ENCODE measurements around the gene TBC1D7.

The TBC1D7 gene

GRCh38 chr6:13318821-13319220, 9.5 kb downstream of the TBC1D7 start:
- TF ChIP-seq CTCF (IDR thresholded peaks at IDR 0.05; ENCODE audit: low read depth, low read length, poor library complexity, severe bottlenecking) (no peak), EZH2phosphoT487 (IDR thresholded peaks at IDR 0.05; ENCODE audit: borderline replicate concordance, low read length) (no peak)
- Histone ChIP-seq H4K20me1 (ENCODE audit: control insufficient read depth, insufficient read depth, low read depth, low read length) (no peaks in the 10 kb centered on the region), H3K4me1 (ENCODE audit: control insufficient read depth, low read length) (no peaks in the 10 kb centered on the region), H3K9me2 (replicated peaks; ENCODE audit: control insufficient read depth, low read length) (no peaks in the 10 kb centered on the region), H3K27me3 (ENCODE audit: control insufficient read depth, low read length) (no peaks in the 10 kb centered on the region), H3F3A (ENCODE audit: control insufficient read depth, insufficient read depth) (no peaks in the 10 kb centered on the region), H3K4me3 (ENCODE audit: low read length) (no peak overlapping the region), H3K9me3 (ENCODE audit: control insufficient read depth, insufficient read depth, low read length) (no peaks in the 10 kb centered on the region), H3K27ac (ENCODE audit: low read depth, low read length) (no peak overlapping the region), H3K4me2 (ENCODE audit: low read length) (no peak overlapping the region), H3K79me2 (ENCODE audit: control insufficient read depth, low read length) (no peaks in the 10 kb centered on the region), H3K36me3 (ENCODE audit: control insufficient read depth, low read length) (peaks cover 28% of the 10 kb centered on the region)

- H3K9me3 ChIP-seq (ENCODE audit: control insufficient read depth, insufficient read depth, low read length): no peaks in the 10 kb centered on the region
- H3K4me1 ChIP-seq (ENCODE audit: control insufficient read depth, low read length): peaks cover 3% of the 10 kb centered on the region; the same call in 1 of the 2 replicates
- no peaks in the 10 kb centered on the region for H3K27me3 ChIP-seq (ENCODE audit: control insufficient read depth, low read length)
- no peak overlapping the region for H3K27ac ChIP-seq (ENCODE audit: low read depth, low read length)
- no peak overlapping the region for H3K4me2 ChIP-seq (ENCODE audit: low read length)
- TF ChIP-seq CTCF (IDR thresholded peaks at IDR 0.05; ENCODE audit: low read depth, low read length, poor library complexity, severe bottlenecking) (no peak), EZH2phosphoT487 (IDR thresholded peaks at IDR 0.05; ENCODE audit: borderline replicate concordance, low read length) (no peak)
- no peaks in the 10 kb centered on the region for H4K20me1 ChIP-seq (ENCODE audit: control insufficient read depth, insufficient read depth, low read depth, low read length)
- no peak overlapping the region for H3K4me3 ChIP-seq (ENCODE audit: low read length)
- no peaks in the 10 kb centered on the region for H3K9me2 ChIP-seq (replicated peaks; ENCODE audit: control insufficient read depth, low read length)
- H3K79me2 ChIP-seq (ENCODE audit: control insufficient read depth, low read length): no peaks in the 10 kb centered on the region
- H3K36me3 ChIP-seq (ENCODE audit: control insufficient read depth, low read length): peaks cover 21% of the 10 kb centered on the region
- H3F3A ChIP-seq (ENCODE audit: control insufficient read depth, insufficient read depth): no peaks in the 10 kb centered on the region
These were observed 12.4 kb downstream of the TBC1D7 start for GRCh38 chr6:13315896-13316295.

- no peaks in the 10 kb centered on the region for H3K27me3 ChIP-seq (ENCODE audit: control insufficient read depth, low read length)
- no peaks in the 10 kb centered on the region for H3K9me2 ChIP-seq (replicated peaks; ENCODE audit: control insufficient read depth, low read length)
- no peak overlapping the region for H3K4me3 ChIP-seq (ENCODE audit: low read length)
- H3F3A ChIP-seq (ENCODE audit: control insufficient read depth, insufficient read depth): no peaks in the 10 kb centered on the region
- peaks cover 3% of the 10 kb centered on the region; the same call in 1 of the 2 replicates for H3K4me1 ChIP-seq (ENCODE audit: control insufficient read depth, low read length)
- no peaks in the 10 kb centered on the region for H4K20me1 ChIP-seq (ENCODE audit: control insufficient read depth, insufficient read depth, low read depth, low read length)
- no peak overlapping the region for H3K4me2 ChIP-seq (ENCODE audit: low read length)
- no peaks in the 10 kb centered on the region for H3K9me3 ChIP-seq (ENCODE audit: control insufficient read depth, insufficient read depth, low read length)
- no peak overlapping the region for H3K27ac ChIP-seq (ENCODE audit: low read depth, low read length)
- no peak for TF ChIP-seq EZH2phosphoT487 (IDR thresholded peaks at IDR 0.05; ENCODE audit: borderline replicate concordance, low read length)
- TF ChIP-seq CTCF (IDR thresholded peaks at IDR 0.05; ENCODE audit: low read depth, low read length, poor library complexity, severe bottlenecking): no peak
- H3K36me3 ChIP-seq (ENCODE audit: control insufficient read depth, low read length): peaks cover 13% of the 10 kb centered on the region; the same call in 1 of the 2 replicates
- H3K79me2 ChIP-seq (ENCODE audit: control insufficient read depth, low read length): no peaks in the 10 kb centered on the region
These were observed 13.5 kb downstream of the TBC1D7 start for GRCh38 chr6:13314806-13315205.

Data from DOHH2 (cell line).